HG03521 (cell line): ENCODE data around the gene GZMH.
"Not testable (repeated sequence)": the region's sequence is repeated elsewhere in the genome, so short reads cannot be mapped to it uniquely, and the experiment has no call there.

Source experiments
- ATAC-seq: cut with Tn5 transposase; IDR thresholded peaks from one replicate; pipeline ENCODE4 v1.9.1; 2021; ENCODE audit warnings: mild to moderate bottlenecking, moderate library complexity; ENCODE audit not compliant: unreplicated experiment

GZMH gene

GRCh38 chr14:24595073-24595808 is 14.2 kb downstream of the GZMH start:
- ATAC-seq, result no peak

GRCh38 chr14:24591004-24591403 is 18.5 kb downstream of the GZMH start:
- ATAC-seq, result not testable (repeated sequence)

GRCh38 chr14:24584402-24584801 is 25.1 kb downstream of the GZMH start:
- not testable (repeated sequence) for ATAC-seq

GRCh38 chr14:24578558-24578957 is 30.9 kb downstream of the GZMH start:
- ATAC-seq, result no peak

- no peak for ATAC-seq
Observed at GRCh38 chr14:24576771-24577170, 32.7 kb downstream of the GZMH start.

- no peak for ATAC-seq
Observed at GRCh38 chr14:24576182-24576581, 33.3 kb downstream of the GZMH start, which contains the start of gene CTSG. Gene CTSG (minus strand): TSS chr14:24576250. CDS start chr14:24576223, 27 bp downstream.

GRCh38 chr14:24574206-24574774 is 35.2 kb downstream of the GZMH start:
- ATAC-seq, result no peak

- ATAC-seq, result no peak
Observed at GRCh38 chr14:24566318-24566717, 43.2 kb downstream of the GZMH start.

- no peak for ATAC-seq
Observed at GRCh38 chr14:24565766-24566165, 43.7 kb downstream of the GZMH start.

- ATAC-seq, result no peak
Observed at GRCh38 chr14:24563505-24563904, 46.0 kb downstream of the GZMH start.

GRCh38 chr14:24556756-24557155 is 52.7 kb downstream of the GZMH start:
- no peak for ATAC-seq
